NCI-H2107 (cell line): Measurements from ENCODE around the gene GLE1.
"Not testable (repeated sequence)": the region's sequence is repeated elsewhere in the genome, so short reads cannot be mapped to it uniquely, and the experiment has no call there.

Source experiments
- DNase-seq: peaks from one replicate; lab custom pipeline; 2025; lab: John Stamatoyannopoulos, UW

The GLE1 gene

DNA sequence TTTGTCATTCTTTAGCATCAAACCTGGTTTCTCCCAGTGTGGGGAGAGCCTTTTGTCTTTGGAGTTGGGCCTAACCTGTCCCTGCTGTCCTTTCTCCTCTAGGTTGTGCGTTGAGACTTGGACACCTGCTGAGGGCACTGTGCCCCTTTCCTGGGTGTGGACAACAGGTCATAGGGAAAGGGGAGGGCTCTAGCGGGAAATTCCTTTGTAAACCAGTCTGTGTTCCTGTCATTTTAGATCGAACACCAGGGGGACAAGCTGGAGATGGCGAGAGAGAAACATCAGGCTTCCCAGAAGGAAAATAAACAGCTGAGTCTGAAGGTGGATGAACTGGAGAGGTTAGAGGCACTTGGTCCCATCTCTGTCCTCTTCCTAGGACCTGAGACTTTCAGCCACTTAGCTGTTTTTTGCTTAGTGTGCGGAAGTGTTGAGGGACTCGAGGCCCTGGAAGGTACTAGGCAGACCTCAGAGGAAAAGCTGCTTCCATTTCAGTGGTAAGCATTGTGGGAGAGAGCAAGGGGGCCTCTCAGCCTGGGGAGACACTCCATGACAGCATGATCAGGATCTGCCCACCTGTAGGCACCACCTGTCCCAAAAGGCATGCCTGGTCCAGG lies 8.6 kb upstream of the GLE1 start:
- no peak for DNase-seq

DNA sequence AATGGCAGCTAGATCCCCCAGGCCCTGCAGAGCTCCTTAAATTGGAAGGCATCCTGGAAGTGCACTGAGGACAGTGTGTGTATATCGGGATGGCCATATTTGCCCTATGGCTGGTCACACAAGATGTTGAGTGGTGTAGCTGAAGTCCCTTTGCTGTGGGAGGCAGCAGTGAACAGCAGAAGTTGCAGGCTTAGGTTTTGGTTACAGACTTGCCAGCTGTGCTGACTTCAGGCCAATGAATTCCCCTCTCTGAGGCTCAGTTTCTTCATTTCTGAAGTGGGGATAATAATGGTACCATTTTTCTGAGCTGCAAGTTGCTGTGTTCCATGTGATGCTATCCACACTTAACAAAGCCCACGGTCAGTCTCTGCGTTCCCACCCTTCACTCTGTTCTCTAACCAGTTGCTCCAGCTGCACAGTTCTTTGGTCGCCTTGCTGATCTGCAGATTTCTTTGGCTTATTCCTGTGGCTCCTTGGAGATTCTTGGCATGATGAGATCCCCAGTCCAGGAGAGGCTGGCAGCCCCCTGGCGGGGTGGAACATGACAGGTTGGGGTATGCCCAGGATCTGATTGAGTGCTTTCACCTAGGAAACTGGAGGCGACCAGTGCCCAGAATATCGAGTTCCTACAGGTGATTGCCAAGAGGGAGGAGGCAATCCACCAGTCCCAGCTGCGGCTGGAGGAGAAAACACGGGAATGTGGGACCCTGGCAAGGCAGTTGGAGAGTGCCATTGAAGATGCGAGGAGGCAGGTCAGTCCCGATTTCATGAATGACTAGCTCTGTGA lies 6.5 kb upstream of the GLE1 start:
- DNase-seq = no peak

DNA sequence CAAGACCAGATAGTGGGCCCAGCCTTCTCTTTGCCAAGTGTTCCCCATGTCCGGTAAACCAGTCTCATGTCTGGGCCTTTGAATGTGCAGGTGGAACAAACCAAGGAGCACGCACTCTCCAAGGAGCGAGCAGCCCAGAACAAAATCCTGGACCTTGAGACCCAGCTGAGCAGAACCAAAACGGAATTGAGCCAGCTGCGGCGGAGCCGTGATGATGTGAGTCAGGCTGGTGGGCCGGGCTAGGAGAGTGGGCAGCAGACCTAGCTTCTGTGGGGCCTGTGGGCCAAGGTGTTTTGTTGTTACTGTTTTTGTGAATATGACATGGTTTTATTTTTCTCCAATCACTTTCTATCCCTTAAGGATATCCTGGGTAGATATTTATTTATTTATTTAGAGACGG lies 5.6 kb upstream of the GLE1 start:
- DNase-seq = no peak

DNA sequence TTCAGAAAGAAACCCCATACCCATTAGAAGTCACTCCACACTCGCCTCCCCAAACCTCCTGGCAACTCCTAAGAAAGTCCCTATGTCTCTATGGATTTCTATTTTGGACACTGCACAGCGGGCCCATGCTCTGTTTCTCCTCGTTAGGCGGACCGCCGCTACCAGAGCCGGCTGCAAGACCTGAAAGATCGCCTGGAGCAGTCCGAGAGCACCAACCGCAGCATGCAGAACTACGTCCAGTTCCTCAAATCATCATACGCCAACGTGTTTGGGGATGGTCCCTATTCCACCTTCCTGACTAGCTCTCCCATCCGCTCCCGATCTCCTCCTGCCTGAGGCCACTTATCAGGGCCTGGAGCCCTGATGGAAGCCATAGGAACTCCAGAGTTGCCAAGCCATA lies 4.6 kb upstream of the GLE1 start:
- DNase-seq = no peak

DNA sequence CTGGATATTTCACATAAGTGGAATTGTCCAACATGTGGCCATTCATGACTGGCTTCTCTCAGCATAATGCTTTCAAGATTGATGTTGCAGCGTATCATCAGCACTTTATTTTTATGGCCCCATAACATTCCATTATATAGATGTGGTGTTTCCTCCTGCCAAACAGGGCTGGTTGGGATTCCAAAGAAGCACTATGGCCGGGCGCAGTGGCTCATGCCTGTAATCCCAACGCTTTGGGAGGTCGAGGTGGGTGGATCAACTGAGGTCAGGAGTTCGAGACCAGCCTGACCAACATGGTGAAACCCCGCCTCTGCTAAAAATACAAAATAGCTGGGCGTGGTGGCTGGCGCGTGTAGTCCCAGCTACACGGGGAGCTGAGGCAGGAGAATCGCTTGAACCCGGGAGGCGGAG lies 1.1 kb upstream of the GLE1 start:
- not testable (repeated sequence) for DNase-seq

DNA sequence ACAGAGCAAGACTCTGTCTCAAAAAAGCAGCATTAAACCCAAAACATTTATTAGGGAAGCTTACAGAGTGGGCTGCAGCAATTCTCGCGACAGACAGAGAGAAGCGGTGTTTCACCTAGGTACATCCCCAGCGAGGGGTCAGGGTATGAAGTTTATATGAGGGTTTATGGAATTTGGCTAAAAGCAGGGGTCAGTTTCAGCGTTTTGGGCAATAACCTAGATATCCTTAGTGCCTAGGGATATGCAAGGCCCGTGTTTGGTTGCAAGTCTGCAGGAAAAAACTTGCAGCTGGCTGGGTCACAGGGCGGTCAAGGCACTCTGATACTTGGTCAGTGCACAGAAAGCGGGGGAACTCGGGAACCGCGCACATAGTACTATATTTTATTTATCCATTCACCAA lies 649 bp upstream of the GLE1 start:
- no peak for DNase-seq

DNA sequence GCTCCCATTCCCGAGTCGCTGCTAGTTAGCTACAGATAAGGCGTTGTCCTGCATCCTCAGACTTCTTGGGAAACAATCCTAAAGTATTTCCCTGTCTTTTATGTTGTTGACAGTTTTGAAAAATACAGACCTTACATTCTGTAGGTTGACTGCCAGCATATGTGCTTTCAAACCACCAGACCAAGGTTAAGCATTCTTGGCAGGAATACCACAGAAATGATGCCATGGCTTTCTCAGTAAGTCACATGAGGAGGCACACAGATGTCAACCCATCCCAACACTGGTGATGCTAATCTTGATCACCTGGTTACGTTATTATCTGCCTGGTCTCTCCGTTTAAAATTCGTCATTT lies 871 bp downstream of the GLE1 start:
- DNase-seq = no peak

DNA sequence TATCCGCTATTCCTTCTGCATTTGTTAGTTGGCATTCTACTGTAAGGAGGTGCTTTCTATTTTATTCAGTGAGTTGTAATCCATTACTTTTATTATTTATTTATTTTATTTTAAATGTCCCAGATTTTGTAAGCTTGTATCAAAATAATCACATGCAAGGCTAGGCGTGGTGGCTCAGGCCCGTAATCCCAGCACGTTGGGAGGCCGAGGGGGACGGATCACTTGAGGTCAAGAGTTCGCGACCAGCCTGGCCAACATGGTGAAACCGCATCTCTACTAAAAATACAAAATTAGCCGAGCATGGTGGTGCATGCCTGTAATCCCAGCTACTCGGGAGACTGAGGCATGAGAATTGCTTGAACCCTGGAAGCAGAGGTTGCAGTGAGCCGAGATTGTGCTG lies 1.4 kb downstream of the GLE1 start:
- DNase-seq = not testable (repeated sequence)

DNA sequence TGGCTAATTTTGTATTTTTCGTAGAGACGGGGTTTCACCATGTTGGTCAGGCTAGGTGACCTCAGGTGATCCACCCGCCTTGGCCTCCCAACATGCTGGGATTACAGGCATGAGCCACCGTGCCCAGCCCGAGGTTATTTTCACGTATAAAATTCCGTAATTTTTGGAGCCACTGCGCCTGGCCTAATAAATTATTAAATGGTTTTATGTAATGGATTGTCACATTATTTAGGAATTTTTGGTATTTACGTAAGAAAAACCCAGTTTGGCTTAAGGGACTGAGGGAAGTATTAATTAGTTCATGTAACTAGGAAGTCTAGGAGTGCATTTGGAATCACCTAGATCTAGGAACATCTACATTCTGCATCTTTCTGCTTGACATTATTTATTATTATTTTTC lies 8.3 kb downstream of the GLE1 start:
- no peak for DNase-seq

DNA sequence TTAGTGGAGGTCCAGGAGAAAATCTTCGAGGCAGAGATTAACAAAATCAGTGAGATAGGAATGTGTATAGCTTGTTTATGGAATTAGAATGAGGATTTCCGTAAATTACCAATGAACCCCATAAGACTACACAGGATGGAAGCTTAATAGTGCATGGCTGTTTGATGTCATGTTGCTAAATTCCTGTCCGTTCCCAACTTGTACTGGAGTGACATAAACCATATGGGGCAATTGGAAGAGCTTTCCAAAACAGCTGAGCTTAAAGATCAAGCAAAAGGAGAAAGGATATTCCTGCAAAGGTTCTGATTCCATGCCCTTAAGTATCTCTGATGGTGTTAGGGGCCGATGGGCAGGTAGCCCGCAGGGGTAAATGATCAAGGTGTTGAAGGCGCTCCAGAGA lies 17.4 kb downstream of the GLE1 start:
- DNase-seq = no peak

DNA sequence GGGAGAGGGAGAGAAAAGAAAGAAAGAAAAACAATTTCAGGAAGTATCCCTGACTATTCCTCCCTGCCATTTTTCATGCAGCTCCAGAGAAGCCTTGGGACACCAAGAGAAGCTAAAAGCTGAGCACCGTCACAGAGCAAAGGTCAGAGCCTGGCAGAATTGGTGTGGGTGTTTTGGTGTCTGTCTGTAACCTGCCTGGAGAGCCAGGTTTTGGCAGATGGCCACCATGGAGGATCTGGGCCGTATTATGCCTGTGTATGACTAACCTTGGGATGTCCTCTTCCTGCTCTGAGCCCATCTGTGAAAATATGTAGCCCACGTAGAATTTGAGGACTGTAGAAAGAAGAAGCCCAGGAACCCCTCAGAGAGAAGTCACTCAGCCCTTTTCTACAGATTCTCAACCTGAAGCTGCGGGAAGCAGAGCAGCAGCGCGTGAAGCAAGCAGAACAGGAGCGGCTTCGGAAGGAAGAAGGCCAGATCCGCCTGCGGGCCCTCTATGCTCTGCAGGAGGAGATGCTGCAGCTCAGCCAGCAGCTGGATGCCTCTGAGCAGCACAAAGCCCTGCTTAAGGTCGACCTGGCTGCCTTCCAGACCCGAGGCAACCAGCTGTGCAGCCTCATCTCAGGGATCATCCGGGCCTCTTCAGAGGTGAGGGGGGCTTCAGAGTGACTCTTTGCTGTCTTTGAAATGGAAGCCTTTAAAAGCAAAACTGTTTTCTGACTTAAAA lies 18.8 kb downstream of the GLE1 start:
- no peak for DNase-seq

DNA sequence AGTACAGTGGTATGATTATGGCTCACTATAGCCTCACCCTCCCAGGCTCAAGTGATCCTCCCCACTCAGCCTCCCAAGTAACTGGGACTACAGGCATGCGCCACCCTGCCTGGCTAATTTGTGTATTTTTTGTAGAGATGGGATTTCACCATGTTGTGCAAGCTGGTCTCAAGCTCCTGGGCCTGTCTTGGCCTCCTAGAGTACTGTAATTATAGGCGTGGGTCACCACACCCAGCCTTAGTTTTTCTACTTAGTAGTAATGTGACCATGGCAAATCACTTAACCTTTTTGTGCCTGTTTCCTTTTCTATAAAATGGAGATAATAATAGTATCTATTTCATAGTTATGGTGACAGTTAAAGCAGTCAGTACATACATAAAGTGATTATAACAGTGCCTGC lies 22.2 kb downstream of the GLE1 start:
- no peak for DNase-seq

DNA sequence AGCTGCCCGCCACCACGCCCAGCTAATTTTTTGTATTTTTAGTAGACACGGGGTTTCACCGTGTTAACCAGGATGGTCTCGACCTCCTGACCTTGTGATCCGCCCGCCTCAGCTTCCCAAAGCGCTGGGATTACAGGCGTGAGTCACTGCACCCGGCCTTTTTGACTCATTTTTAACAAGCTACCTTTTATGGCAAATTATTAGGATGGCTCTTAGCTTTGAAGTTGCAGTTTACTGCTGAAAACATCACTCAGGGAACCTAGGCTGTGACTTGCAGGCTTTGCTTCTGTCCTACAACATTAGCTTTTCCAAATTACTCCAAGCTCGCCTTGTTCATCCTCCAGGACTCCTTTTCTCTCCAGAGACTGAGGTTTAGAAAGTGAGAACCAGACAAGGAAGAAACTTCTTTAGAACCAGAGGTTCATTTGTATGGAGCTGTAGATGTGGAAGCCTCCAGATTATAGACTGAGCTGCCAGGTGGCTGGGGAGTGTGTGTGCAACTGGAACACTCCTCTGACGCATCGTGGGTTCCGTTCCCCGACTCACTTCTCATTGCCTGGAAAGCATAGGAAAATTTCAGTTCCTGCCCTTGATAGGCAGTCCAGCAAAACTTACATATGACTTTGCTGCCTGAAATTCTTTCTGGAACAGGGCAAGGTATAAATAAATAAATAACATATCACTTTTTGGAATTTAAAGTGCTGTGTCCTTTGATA lies 24.1 kb downstream of the GLE1 start:
- no peak for DNase-seq

DNA sequence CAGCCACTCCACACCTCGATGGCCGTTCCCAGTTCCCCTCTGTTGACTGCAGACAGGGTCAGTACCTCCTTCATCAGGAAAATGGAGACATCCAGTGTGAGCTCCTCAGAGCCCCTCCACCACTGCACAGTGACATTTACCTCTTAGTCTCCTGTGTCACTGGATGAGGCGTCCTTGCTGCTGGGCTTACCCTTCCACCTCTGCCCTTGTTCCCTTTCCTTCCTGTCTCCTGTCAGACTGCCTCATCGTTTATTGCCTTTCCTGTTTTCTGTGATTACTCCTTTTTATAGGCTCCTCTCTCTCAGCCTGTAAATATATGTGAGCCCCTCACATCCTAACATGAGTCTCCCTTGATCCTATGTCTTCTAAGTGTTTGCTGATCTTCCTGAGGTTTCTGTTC lies 24.7 kb downstream of the GLE1 start:
- no peak for DNase-seq

DNA sequence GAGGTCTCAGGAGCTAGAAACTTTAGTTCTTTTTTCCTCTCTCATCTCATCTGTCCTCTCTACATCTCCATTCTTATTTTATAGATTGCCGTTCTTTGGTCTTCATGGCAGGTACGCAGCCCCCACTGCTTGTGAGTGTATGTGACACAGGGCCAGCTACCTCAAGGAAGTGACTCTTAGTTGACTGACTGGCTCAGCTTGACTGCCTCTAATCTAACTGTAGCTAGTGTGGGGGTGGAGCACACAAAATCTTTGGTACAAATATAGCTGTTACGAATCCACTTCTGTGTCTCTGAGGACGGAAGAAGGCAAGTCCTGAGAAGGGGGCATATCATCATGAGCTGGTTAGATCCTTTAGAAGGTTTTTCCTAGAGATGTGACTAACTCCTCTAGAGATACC lies 28.1 kb downstream of the GLE1 start:
- no peak for DNase-seq

DNA sequence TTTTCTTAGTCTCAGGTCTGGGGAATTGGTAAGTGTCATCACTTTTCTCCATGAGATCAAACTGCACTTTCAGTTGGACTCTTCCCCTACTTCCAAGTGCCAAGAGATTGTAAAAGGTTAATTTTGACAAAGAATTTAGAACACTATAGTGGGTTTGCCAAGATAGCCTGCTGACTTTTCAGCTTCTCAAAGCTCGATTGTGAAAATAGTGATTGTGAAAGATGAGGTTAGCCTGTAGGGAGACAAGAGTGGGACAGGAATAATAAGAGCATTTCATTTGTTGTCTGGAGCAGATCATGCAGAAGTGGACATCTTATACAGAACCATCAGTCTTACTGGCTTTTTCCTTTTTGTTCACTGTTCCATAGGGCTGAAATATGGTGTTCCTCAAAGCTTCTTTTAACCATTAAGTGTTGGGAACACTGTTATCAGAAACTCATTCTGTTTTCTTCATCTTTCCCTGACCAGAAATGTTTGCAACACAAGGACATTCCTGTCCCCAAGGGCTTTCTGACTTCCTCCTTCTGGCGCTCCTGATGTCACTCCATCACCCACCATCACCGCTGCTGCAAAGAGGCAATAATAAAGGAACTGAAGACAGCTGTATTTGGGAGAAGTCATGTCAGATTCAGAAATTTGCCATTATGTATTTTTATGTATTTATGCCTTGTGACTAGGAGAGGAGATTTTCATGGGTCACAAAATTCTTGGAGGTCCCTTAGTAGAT lies 36.3 kb downstream of the GLE1 start:
- DNase-seq = no peak

DNA sequence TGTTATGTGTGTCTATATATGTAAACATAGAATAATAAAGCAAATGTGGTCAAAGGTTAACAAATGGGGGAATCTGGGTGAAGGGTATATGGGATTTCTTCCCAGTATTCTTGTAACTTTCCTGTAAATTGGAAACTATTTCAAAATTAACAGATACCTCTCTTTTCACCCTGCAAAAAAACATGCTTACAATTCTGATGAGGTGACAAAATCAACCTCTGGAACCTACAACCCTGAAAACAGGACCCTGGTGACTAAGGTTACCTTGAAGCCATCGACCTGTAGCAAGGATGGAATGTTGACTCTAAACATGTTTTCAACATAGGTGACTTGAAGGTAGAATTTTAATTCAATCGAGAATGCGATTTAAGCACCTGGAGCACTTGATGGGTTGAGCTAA lies 42.0 kb downstream of the GLE1 start:
- no peak for DNase-seq

DNA sequence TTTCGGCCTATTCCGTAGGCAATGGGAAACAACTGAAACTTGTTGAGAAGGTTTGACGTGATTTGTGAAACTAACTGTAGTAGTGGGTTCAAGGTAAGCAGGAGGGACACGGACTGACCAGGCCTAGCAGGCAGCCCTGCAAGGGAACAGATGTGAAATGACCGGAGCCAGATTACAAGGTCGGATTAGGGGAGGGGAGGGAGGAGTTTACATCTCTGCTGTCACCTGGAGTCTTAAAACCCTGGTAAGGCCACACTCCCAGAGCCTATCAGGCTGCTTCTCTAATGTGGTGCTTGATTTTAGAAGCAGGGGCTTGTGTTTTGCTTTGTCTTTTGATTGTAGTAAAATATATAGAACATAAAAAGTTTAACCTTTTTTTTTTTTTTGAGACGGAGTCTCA lies 44.4 kb downstream of the GLE1 start:
- DNase-seq = no peak

DNA sequence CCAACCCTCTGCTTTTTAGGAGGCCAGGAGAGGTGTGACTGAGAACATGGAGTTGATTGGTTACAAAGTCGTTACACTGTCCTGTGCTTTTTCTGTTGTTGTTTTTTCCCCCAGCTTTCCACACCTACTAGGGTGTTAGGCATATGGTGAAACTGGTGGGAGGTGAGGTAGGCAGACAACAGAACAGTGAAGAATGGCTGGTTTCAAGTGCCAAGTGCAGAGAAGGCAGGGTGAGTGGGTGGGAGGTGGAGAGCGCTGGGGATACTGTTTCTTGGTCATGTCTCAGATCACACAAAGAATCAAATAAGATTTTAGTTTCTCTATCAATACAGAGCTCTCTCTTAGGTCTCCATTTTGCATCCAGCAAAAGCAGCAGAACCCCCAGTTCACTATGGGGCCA lies 45.7 kb downstream of the GLE1 start:
- no peak for DNase-seq

DNA sequence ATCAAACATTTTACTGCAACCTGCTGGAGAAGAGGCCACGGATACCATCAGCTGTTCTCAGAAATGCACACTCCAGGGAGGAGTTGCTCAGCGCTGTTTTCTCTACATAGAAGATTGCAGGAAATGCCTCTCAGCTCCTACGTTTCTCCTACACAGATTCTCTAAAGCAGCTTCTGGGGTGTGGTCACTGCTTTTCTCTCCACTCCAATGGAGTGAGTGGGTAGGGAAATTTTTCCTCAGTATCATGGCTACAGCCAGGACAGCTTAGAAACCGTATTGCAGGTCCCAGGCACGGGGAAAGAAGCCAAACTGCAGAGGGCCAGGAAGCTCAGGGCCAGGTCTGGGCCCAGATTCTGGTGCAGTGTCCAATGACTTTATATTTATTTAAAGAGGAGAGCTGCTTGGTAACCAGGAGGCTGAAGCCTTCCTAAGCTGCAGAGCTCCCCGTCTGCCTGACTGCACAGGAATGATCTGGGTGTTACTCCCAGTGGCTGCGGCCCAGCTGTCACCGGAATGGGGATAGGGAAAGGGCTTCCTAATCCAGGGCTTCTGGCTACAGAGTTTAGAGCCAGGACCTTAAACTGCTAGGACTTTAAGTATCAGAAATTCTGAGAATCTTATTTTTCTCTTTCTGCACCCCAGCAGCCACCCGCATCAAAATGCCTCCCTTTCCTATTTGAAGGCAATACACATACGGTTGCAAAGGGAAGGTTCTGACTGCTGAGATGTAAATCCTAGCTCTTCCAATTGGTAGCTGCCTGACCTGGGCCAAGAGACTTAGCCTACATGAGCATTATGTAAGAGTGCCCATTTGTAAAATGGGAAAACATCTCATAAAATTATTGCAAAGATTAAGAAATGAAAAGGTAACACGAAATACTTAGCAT lies 46.5 kb downstream of the GLE1 start:
- no peak for DNase-seq

DNA sequence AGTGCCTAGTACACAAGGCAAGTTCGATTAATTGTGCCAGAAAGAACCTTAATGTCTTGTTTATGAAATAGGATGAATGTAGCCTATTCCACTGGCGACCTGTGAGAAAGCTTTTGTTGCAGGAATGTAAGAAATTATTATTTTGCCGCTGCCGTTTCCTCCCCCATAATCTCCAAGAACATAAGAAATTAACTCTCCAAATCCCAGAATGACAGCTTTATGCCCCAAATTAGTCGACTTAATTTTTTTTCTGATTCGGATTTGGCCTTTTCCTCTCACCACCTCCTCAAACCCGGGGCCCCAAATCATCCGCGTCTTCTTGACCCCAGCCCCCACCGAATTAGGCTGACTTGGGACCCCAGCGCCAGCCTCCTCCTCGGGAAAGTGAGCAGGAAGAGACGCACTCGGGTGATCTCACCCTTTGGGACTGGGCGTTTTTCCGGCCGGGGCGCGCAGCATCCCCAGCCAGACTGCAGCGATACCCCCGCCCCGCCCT lies 47.2 kb downstream of the GLE1 start:
- peak; percentile 61 for DNase-seq
